GM12878 (cell line): Measurements from ENCODE around the gene FBXO5.

Experiments
- HCFC1 ChIP-seq: fragments of 150-350 bp; IDR thresholded peaks from 2 replicates; pipeline ENCODE4 v1.6.1; 2014; ENCODE audit warnings: low read length
- NFYB ChIP-seq: IDR thresholded peaks from 2 replicates; pipeline ENCODE4 v1.6.1; 2011; ENCODE audit warnings: low read depth, mild to moderate bottlenecking, low read length, improper control_type of control experiment, moderate library complexity; ENCODE audit not compliant: insufficient read depth
- POLR2AphosphoS2 ChIP-seq: IDR thresholded peaks from 2 replicates; pipeline ENCODE4 v1.6.1; 2011; ENCODE audit warnings: low read depth, mild to moderate bottlenecking, low read length, improper control_type of control experiment, moderate library complexity
- RAD21 ChIP-seq: IDR thresholded peaks from 2 replicates; pipeline ENCODE4 v1.6.1; 2011; ENCODE audit warnings: mild to moderate bottlenecking, low read depth, low read length, moderate library complexity; ENCODE audit not compliant: insufficient read depth
- RCOR1 ChIP-seq: conservative IDR thresholded peaks from 2 replicates; pipeline ENCODE4 v1.6.1; 2012; ENCODE audit warnings: low read depth, low read length, improper control_type of control experiment
- SMAD5 ChIP-seq: IDR thresholded peaks from 2 replicates; pipeline ENCODE4 v1.6.1; 2016; ENCODE audit warnings: antibody characterized with exemption, low read depth
- SP1 ChIP-seq: IDR thresholded peaks from one replicate; pipeline ENCODE4 v1.6.1; 2011; ENCODE audit warnings: low read depth, low read length
- ZBED1 ChIP-seq: IDR thresholded peaks from 2 replicates; pipeline ENCODE4 v1.6.1; 2016; ENCODE audit warnings: borderline replicate concordance
- TF ChIP-seq, protein P1 (sequence below): fragments of 450-650 bp; IDR thresholded peaks from 2 replicates; pipeline ENCODE4 v1.6.1; 2017; ENCODE audit warnings: mild to moderate bottlenecking, low read depth, inconsistent platforms; ENCODE audit not compliant: poor library complexity, severe bottlenecking
- TF ChIP-seq, protein P2 (sequence below): IDR thresholded peaks from 2 replicates; pipeline ENCODE4 v1.6.1; 2012; ENCODE audit warnings: mild to moderate bottlenecking, low read depth, low read length
- TF ChIP-seq, protein P3 (sequence below), 3 experiments: IDR thresholded peaks in 2 of 3; conservative IDR thresholded peaks in 1 of 3; 2 replicates each; pipeline ENCODE4 v1.5.1; 2011; ENCODE audit warnings: low read depth in 3 of 3, low read length in 3 of 3, mild to moderate bottlenecking in 3 of 3, control low read depth in 2 of 3, moderate library complexity in 2 of 3, inconsistent platforms in 1 of 3, mixed read lengths in 1 of 3; ENCODE audit not compliant: control insufficient read depth in 2 of 3, insufficient read depth in 1 of 3; ENCODE audit errors: extremely low read depth in 1 of 3

DNA sequence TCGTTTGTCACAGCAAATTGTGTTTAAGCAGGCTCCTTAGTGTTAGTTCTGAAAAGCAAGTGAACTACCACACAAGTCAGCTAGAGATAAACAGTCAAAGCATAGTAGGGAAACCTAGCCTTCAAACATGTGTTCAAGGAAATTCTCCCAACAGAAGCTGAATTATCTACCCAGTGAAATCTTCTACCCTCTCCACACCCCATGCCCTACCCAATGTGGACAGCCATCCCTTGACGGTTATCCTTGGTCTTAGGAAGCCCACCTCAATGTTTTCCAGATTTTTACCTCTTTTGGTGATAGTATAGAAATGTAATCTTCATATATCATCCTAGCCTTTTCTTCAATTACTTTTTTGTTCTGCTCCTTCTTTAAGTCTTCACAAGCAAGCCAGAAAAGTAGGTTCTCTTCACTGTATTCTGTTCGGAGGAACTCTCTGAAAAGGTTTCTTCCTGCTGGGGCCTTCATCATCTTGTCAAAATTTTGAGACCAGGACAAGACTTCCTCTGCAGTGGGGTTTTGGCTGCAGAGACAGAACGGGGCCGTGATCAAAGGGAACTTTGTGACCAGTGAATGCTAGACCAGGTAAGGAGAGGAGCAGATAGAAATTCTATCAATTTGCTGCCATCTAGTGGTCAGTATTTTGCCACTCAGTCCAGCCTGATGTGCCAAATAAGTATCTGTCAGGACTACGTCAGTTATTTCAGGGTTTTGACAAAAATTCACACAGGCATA lies 41.3 kb upstream of the FBXO5 start:
- TF ChIP-seq NFYB = no peak
- no peak for TF ChIP-seq HCFC1
- TF ChIP-seq, protein P1, sequence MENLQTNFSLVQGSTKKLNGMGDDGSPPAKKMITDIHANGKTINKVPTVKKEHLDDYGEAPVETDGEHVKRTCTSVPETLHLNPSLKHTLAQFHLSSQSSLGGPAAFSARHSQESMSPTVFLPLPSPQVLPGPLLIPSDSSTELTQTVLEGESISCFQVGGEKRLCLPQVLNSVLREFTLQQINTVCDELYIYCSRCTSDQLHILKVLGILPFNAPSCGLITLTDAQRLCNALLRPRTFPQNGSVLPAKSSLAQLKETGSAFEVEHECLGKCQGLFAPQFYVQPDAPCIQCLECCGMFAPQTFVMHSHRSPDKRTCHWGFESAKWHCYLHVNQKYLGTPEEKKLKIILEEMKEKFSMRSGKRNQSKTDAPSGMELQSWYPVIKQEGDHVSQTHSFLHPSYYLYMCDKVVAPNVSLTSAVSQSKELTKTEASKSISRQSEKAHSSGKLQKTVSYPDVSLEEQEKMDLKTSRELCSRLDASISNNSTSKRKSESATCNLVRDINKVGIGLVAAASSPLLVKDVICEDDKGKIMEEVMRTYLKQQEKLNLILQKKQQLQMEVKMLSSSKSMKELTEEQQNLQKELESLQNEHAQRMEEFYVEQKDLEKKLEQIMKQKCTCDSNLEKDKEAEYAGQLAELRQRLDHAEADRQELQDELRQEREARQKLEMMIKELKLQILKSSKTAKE = no peak
- TF ChIP-seq, protein P2, sequence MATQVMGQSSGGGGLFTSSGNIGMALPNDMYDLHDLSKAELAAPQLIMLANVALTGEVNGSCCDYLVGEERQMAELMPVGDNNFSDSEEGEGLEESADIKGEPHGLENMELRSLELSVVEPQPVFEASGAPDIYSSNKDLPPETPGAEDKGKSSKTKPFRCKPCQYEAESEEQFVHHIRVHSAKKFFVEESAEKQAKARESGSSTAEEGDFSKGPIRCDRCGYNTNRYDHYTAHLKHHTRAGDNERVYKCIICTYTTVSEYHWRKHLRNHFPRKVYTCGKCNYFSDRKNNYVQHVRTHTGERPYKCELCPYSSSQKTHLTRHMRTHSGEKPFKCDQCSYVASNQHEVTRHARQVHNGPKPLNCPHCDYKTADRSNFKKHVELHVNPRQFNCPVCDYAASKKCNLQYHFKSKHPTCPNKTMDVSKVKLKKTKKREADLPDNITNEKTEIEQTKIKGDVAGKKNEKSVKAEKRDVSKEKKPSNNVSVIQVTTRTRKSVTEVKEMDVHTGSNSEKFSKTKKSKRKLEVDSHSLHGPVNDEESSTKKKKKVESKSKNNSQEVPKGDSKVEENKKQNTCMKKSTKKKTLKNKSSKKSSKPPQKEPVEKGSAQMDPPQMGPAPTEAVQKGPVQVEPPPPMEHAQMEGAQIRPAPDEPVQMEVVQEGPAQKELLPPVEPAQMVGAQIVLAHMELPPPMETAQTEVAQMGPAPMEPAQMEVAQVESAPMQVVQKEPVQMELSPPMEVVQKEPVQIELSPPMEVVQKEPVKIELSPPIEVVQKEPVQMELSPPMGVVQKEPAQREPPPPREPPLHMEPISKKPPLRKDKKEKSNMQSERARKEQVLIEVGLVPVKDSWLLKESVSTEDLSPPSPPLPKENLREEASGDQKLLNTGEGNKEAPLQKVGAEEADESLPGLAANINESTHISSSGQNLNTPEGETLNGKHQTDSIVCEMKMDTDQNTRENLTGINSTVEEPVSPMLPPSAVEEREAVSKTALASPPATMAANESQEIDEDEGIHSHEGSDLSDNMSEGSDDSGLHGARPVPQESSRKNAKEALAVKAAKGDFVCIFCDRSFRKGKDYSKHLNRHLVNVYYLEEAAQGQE = no peak
- no peak for TF ChIP-seq SMAD5
- no peak for TF ChIP-seq RCOR1
- no peak for TF ChIP-seq ZBED1
- no peak for TF ChIP-seq POLR2AphosphoS2
- TF ChIP-seq, protein P3, sequence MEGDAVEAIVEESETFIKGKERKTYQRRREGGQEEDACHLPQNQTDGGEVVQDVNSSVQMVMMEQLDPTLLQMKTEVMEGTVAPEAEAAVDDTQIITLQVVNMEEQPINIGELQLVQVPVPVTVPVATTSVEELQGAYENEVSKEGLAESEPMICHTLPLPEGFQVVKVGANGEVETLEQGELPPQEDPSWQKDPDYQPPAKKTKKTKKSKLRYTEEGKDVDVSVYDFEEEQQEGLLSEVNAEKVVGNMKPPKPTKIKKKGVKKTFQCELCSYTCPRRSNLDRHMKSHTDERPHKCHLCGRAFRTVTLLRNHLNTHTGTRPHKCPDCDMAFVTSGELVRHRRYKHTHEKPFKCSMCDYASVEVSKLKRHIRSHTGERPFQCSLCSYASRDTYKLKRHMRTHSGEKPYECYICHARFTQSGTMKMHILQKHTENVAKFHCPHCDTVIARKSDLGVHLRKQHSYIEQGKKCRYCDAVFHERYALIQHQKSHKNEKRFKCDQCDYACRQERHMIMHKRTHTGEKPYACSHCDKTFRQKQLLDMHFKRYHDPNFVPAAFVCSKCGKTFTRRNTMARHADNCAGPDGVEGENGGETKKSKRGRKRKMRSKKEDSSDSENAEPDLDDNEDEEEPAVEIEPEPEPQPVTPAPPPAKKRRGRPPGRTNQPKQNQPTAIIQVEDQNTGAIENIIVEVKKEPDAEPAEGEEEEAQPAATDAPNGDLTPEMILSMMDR (IDR thresholded peaks at IDR 0.05 in 2 of 3, conservative IDR thresholded peaks at IDR 0.05 in 1 of 3; ENCODE audit: control insufficient read depth in 2 of 3, extremely low read depth in 1 of 3, insufficient read depth in 1 of 3, low read depth in 3 of 3, low read length in 3 of 3) = peak; percentile 66 to 86 (median 76); a peak in 5 of 6 replicates
- peak; percentile 77 for TF ChIP-seq RAD21
- TF ChIP-seq SP1 = no peak
